Lower lobe of right lung (tissue), 2 donors: ENCODE results near the gene SERPIND1. TPM values are rescaled to one million over a fixed set of nuclear protein-coding genes. Genes with fewer than 3 reads are reported as not detected.

ENCODE experiments used
- ATAC-seq, 2 donors: fragments of 200-7000 bp; cut with Tn5 transposase; one replicate each; pipeline ENCODE4 v1.9.1; 2020 to 2022; ENCODE audit warnings: mild to moderate bottlenecking in 2 of 2, moderate library complexity in 2 of 2
- DNase-seq: peaks from one replicate; pipeline ENCODE4 v3.0.0-alpha.2; 2020
- H3K27ac ChIP-seq: fragments of 200-600 bp; one replicate; pipeline ENCODE4 v1.8.0; 2022
- H3K27me3 ChIP-seq: fragments of 200-600 bp; one replicate; pipeline ENCODE4 v1.8.0; 2022; ENCODE audit warnings: low read depth
- H3K36me3 ChIP-seq: fragments of 200-600 bp; one replicate; pipeline ENCODE4 v1.8.0; 2022; ENCODE audit warnings: mild to moderate bottlenecking
- H3K4me1 ChIP-seq: fragments of 200-600 bp; one replicate; pipeline ENCODE4 v1.8.0; 2022
- H3K4me3 ChIP-seq: fragments of 200-600 bp; one replicate; pipeline ENCODE4 v1.8.0; 2022; ENCODE audit warnings: mild to moderate bottlenecking
- H3K9me3 ChIP-seq: fragments of 200-600 bp; one replicate; pipeline ENCODE4 v1.8.0; 2022
- CTCF ChIP-seq: fragments of 200-600 bp; IDR thresholded peaks from one replicate; pipeline ENCODE4 v1.8.0; 2022; ENCODE audit warnings: antibody characterized with exemption, mild to moderate bottlenecking
- intact Hi-C: fragments of 100-400 bp; cut with DNase I; formaldehyde crosslinking; loops from one replicate; pipeline ENCODE4 v1.11.0; 2022
- total RNA-seq: library from RNA; stranded (reverse); fragmentation: NEBNext Ultra II Directional; extraction: Animal tissue kit (Norgen Biotek cat#: 25700); gene quantifications from one replicate; pipeline ENCODE4 v1.2.1, GENCODE V29; 2021
- donor health status: DM: no; HTN: yes; CAD: no; lungs with severe emphysema.

The SERPIND1 gene
- total RNA-seq, 1 donor from 2014 or later = 0.24 TPM

- ATAC-seq (no peak), DNase-seq (no peak)
- Histone ChIP-seq H3K27ac (no peak overlapping the region), H3K4me1 (no peaks in the 10 kb centered on the region), H3K9me3 (no peaks in the 10 kb centered on the region), H3K27me3 (no peaks in the 10 kb centered on the region), H3K4me3 (no peak overlapping the region), H3K36me3 (peaks cover 96% of the 10 kb centered on the region)
- intact Hi-C loops = no loop called here
- TF ChIP-seq CTCF = no peak
Observed at GRCh38 chr22:20811171-20811570, 37.3 kb downstream of the SERPIND1 start.

GRCh38 chr22:20811971-20812660 lies 38.2 kb downstream of the SERPIND1 start:
- DNase-seq = no peak
- Histone ChIP-seq H3K4me3 (no peak overlapping the region), H3K36me3 (peaks cover 96% of the 10 kb centered on the region), H3K27me3 (no peaks in the 10 kb centered on the region), H3K9me3 (no peaks in the 10 kb centered on the region), H3K27ac (no peak overlapping the region), H3K4me1 (no peaks in the 10 kb centered on the region)
- TF ChIP-seq CTCF = no peak
- ATAC-seq = no peak
- intact Hi-C loops = no loop called here

- ATAC-seq = no peak
- intact Hi-C loops = no loop called here
- Histone ChIP-seq H3K27ac (no peak overlapping the region), H3K36me3 (peaks cover 96% of the 10 kb centered on the region), H3K9me3 (no peaks in the 10 kb centered on the region), H3K4me3 (no peak overlapping the region), H3K27me3 (no peaks in the 10 kb centered on the region), H3K4me1 (no peaks in the 10 kb centered on the region)
- TF ChIP-seq CTCF = no peak
- DNase-seq = no peak
Observed at GRCh38 chr22:20813056-20813455, 39.1 kb downstream of the SERPIND1 start.

- Histone ChIP-seq H3K27ac (no peak overlapping the region), H3K4me1 (no peaks in the 10 kb centered on the region), H3K27me3 (no peaks in the 10 kb centered on the region), H3K36me3 (peaks cover 98% of the 10 kb centered on the region), H3K4me3 (no peak overlapping the region), H3K9me3 (no peaks in the 10 kb centered on the region)
- TF ChIP-seq CTCF = no peak
- DNase-seq (no peak), ATAC-seq (no peak)
- intact Hi-C loops = no loop called here
Observed at GRCh38 chr22:20814221-20814808, 40.4 kb downstream of the SERPIND1 start.

- no peak overlapping the region for H3K27ac ChIP-seq
- peaks cover 98% of the 10 kb centered on the region for H3K36me3 ChIP-seq
- no peak overlapping the region for H3K4me3 ChIP-seq
- intact Hi-C loops = no loop called here
- H3K9me3 ChIP-seq = no peaks in the 10 kb centered on the region
- H3K27me3 ChIP-seq = no peaks in the 10 kb centered on the region
- no peaks in the 10 kb centered on the region for H3K4me1 ChIP-seq
- no peak for TF ChIP-seq CTCF
- no peak for ATAC-seq
- no peak for DNase-seq
Observed at GRCh38 chr22:20815477-20816050, 41.7 kb downstream of the SERPIND1 start.
